Measurements from ENCODE around the gene C10orf90. TPM values are rescaled to one million over a fixed set of nuclear protein-coding genes. Genes with fewer than 3 reads are reported as not detected.

C10orf90 gene
- total RNA-seq, 1 experiment from 2014 or later, result not detected

DNA sequence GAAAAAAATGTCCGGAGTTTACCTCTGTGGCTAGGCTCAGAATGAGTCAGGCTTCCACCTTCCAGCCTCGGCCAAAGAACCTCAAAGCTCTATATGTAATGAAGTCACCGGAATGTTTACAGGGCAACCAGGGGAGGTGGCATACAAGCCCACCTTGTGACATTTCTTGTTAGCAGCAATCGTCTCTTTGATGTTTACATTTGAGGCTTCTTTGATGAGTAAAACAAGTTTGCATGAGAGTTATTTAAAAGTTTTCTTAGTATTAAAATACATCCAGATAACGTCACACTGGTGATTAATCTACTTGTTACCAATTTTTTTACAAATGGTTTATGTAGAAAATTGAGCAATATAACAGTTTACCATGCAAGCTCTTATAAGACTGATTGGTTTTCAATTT, 149.1 kb downstream of the C10orf90 start:
- Mint-ChIP-seq H3K4me3 (no peak overlapping the region), H3K36me3 (ENCODE audit: insufficient read depth in 1 of 3, low read depth in 3 of 3) (no peaks in the 10 kb centered on the region; a peak in 2 of 7 replicates), H3K27ac (no peak overlapping the region), H3K4me1 (peaks cover 0 to 5% of the 10 kb centered on the region in 2 experiments; a peak in 2 of 4 replicates), H3K27me3 (ENCODE audit: low read depth) (no peaks in the 10 kb centered on the region; the same call in none of the 2 replicates), H3K9me3 (no peaks in the 10 kb centered on the region; a peak in 2 of 5 replicates)
- no peak overlapping the region for H2AFZ ChIP-seq (ENCODE audit: low read length)
- H3K27me3 ChIP-seq (ENCODE audit: insufficient read depth, low read length), result no peaks in the 10 kb centered on the region
- no peak overlapping the region for H2BK5ac ChIP-seq (ENCODE audit: insufficient read length, low read length)
- H3K9me3 ChIP-seq (ENCODE audit: control insufficient read depth, low read depth, low read length), result no peaks in the 10 kb centered on the region
- no peak overlapping the region for H3K56ac ChIP-seq (ENCODE audit: insufficient read length, low read depth, low read length)
- no peak overlapping the region for H3K9ac ChIP-seq (ENCODE audit: extremely low read depth, insufficient read length, low read length)
- H3K4ac ChIP-seq (ENCODE audit: low read depth, low read length), result no peak overlapping the region
- no peak overlapping the region for H4K8ac ChIP-seq (replicated peaks; ENCODE audit: insufficient read length, low read depth, low read length)
- no peak overlapping the region for H3K4me2 ChIP-seq (ENCODE audit: insufficient read depth, insufficient read length, low read length)
- H3K79me2 ChIP-seq (ENCODE audit: insufficient read depth, low read length), result no peaks in the 10 kb centered on the region
- no peak overlapping the region for H2AK5ac ChIP-seq (ENCODE audit: insufficient read length, low read length)
- DNase-seq, result no peak
- H3K4me1 ChIP-seq (ENCODE audit: insufficient read depth, low read length), result no peaks in the 10 kb centered on the region
- H3T11ph ChIP-seq (ENCODE audit: low read length), result no peak overlapping the region
- no peak overlapping the region for H2BK20ac ChIP-seq (ENCODE audit: low read depth, low read length, poor library complexity, severe bottlenecking)
- H2BK120ac ChIP-seq (ENCODE audit: low read depth, low read length, poor library complexity, severe bottlenecking), result no peak overlapping the region
- H3K23me2 ChIP-seq (ENCODE audit: insufficient read length, low read depth, low read length, poor library complexity, severe bottlenecking), result no peaks in the 10 kb centered on the region
- H3K79me1 ChIP-seq (ENCODE audit: insufficient read depth, low read depth, low read length, poor library complexity, severe bottlenecking), result no peaks in the 10 kb centered on the region
- H3K14ac ChIP-seq (ENCODE audit: insufficient read depth, low read length), result no peak overlapping the region
- H3K18ac ChIP-seq (ENCODE audit: insufficient read length, low read depth, low read length), result no peak overlapping the region
- no peaks in the 10 kb centered on the region for H4K20me1 ChIP-seq (ENCODE audit: control insufficient read depth, insufficient read depth, insufficient read length)
- TF ChIP-seq, protein P1, sequence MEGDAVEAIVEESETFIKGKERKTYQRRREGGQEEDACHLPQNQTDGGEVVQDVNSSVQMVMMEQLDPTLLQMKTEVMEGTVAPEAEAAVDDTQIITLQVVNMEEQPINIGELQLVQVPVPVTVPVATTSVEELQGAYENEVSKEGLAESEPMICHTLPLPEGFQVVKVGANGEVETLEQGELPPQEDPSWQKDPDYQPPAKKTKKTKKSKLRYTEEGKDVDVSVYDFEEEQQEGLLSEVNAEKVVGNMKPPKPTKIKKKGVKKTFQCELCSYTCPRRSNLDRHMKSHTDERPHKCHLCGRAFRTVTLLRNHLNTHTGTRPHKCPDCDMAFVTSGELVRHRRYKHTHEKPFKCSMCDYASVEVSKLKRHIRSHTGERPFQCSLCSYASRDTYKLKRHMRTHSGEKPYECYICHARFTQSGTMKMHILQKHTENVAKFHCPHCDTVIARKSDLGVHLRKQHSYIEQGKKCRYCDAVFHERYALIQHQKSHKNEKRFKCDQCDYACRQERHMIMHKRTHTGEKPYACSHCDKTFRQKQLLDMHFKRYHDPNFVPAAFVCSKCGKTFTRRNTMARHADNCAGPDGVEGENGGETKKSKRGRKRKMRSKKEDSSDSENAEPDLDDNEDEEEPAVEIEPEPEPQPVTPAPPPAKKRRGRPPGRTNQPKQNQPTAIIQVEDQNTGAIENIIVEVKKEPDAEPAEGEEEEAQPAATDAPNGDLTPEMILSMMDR (conservative IDR thresholded peaks at IDR 0.05), result no peak
- no peak overlapping the region for H4K5ac ChIP-seq (ENCODE audit: insufficient read length, low read depth, low read length)
- no peak overlapping the region for H2BK15ac ChIP-seq (ENCODE audit: low read depth, low read length)
- no peak overlapping the region for H2BK12ac ChIP-seq (ENCODE audit: insufficient read length, low read depth, low read length)
- no peak overlapping the region for H3K27ac ChIP-seq (ENCODE audit: insufficient read length, low read depth, low read length)
- no CpG with 5 or more reads among the region's 5 CpGs for WGBS (ENCODE audit: extremely low coverage, insufficient read length, low lambda C conversion rate)
- no peak overlapping the region for H4K91ac ChIP-seq (ENCODE audit: insufficient read length, low read depth, low read length)
- H3K23ac ChIP-seq (ENCODE audit: insufficient read length, low read depth, low read length), result no peak overlapping the region

Measured in H9 (cell line).